ENCODE data around the gene TANGO6.

Gene TANGO6

DNA sequence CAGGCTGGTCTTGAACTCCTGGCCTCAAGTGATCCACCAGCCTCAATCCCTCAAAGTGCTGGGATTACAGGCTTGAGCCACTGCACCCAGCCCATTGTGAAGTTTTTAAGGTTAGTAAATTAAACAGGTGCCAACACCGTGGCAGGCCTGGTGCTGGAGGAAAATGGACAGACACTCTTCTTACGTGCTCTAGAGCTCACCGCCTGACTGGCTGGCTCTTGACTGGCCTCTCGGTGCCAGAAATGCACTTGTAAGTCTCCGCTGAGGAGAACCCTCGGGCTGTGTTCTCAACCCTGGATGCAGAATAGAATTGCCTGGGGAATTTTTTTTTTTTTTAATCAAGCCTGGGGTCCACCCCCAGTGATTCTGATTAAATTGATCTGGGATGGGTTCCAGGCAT lies 251.9 kb downstream of the TANGO6 start:
- H3K36me3 Mint-ChIP-seq (ENCODE audit: low read depth): no peaks in the 10 kb centered on the region
- no peak for DNase-seq (ENCODE audit: low spot score)
- H3K9me3 Mint-ChIP-seq: no peaks in the 10 kb centered on the region
- peaks cover 10% of the 10 kb centered on the region for H3K27me3 Mint-ChIP-seq (ENCODE audit: low read depth)
- no peak overlapping the region for H3K27ac Mint-ChIP-seq
- no peak overlapping the region for H3K4me3 Mint-ChIP-seq
- H3K4me1 Mint-ChIP-seq (ENCODE audit: low read depth): peaks cover 5% of the 10 kb centered on the region

GRCh38 chr16:69100071-69100691 lies 256.9 kb downstream of the TANGO6 start:
- H3K27ac Mint-ChIP-seq: no peak overlapping the region
- no peaks in the 10 kb centered on the region for H3K9me3 Mint-ChIP-seq
- no peaks in the 10 kb centered on the region for H3K36me3 Mint-ChIP-seq (ENCODE audit: low read depth)
- no peak for DNase-seq (ENCODE audit: low spot score)
- H3K4me1 Mint-ChIP-seq (ENCODE audit: low read depth): peaks cover under 1% of the 10 kb centered on the region
- H3K4me3 Mint-ChIP-seq: no peak overlapping the region
- peaks cover 16% of the 10 kb centered on the region for H3K27me3 Mint-ChIP-seq (ENCODE audit: low read depth)

- Mint-ChIP-seq H3K4me3 (peak within 1 kb of the TSS; percentile 86), H3K4me1 (ENCODE audit: low read depth) (peaks cover 10% of the 10 kb centered on the region), H3K27me3 (ENCODE audit: low read depth) (peaks cover 35% of the 10 kb centered on the region), H3K36me3 (ENCODE audit: low read depth) (peaks cover 2% of the 10 kb centered on the region), H3K27ac (no peak within 1 kb of the TSS), H3K9me3 (no peaks in the 10 kb centered on the region)
- peak; percentile 39 for DNase-seq (ENCODE audit: low spot score)
These were observed 262.4 kb downstream of the TANGO6 start, which contains the start of gene HAS3 for GRCh38 chr16:69105501-69106361. TSS of gene HAS3 (plus strand) at chr16:69105653. CDS start at chr16:69109396, 3,743 bp downstream.

DNA sequence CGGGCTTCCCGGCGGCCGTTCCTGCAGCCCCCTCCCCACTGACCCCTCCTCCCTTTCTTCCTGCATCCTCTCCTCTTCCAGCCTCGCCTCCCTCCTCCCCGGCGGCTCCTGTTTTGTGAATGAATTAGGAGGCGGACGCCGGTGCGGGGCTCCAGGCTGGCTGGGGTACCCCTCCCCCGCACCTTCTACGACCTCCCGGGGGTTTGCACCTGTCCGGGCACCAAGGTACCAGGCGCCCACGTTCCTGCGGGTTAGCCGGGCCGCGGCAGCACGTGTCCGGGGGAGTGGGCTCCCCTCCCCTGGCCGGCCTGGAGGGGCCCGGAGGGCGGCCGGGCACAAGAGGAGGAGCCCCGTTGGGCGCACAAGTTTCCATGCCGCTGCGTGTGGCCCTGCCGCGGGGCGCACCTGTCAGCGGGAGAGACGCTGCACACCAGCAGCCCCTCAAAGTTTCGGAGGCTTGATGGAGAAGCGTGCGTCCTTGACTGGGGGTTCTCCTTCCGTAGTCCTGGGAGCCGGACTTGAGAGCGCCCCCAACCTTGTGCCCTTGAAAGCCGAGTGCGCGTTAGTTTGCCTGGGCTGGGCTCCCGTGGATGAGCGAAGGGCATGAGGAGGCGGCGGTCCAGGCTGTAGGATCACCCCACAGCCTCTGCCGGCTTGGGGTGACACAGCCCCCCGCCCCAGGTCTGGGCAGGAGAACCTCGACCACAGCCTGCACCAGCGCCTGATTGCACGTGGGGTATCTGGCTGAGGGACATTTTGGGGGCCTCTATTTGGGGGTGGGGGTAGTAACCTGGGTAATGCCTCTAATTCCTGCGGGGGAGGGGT lies 263.4 kb downstream of the TANGO6 start:
- Mint-ChIP-seq H3K4me3 (peak overlapping the region; percentile 64), H3K27me3 (ENCODE audit: low read depth) (peaks cover 35% of the 10 kb centered on the region), H3K4me1 (ENCODE audit: low read depth) (peaks cover 10% of the 10 kb centered on the region), H3K36me3 (ENCODE audit: low read depth) (peaks cover 2% of the 10 kb centered on the region), H3K27ac (no peak overlapping the region), H3K9me3 (no peaks in the 10 kb centered on the region)
- no peak for DNase-seq (ENCODE audit: low spot score)

DNA sequence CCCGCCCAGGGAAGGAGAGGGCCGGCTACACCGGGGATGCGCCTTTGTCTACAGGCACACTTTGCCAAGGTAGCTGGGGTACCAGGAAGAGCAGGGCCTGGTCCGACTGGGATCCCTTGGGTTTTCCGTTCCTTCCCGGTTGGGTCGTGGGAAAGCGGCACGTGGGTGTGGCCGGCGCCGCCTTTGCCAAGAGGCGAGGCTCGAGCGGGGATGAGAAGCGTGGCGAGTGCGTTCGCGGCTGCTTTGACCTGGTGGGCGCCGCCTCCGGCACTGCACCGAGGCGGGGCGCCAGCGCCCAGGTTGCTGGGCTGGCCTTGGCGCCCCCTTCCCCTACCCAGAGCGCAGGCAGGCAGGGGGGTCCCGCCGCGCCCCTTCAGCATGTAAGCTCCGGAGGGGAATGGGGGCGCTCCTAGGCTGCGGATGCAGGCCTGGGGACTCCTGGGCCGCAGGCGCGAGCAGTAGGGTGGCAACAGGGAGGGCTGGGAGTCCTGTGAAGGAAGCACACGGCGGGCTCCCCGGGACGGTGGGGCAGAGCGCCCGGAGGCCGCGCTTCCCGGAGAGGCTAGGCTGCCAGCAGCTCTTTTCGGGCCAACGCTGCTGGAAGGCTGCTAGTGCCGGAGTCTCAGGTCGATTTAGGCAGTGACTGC lies 264.1 kb downstream of the TANGO6 start:
- DNase-seq (ENCODE audit: low spot score): no peak
- peaks cover 2% of the 10 kb centered on the region for H3K36me3 Mint-ChIP-seq (ENCODE audit: low read depth)

DNA sequence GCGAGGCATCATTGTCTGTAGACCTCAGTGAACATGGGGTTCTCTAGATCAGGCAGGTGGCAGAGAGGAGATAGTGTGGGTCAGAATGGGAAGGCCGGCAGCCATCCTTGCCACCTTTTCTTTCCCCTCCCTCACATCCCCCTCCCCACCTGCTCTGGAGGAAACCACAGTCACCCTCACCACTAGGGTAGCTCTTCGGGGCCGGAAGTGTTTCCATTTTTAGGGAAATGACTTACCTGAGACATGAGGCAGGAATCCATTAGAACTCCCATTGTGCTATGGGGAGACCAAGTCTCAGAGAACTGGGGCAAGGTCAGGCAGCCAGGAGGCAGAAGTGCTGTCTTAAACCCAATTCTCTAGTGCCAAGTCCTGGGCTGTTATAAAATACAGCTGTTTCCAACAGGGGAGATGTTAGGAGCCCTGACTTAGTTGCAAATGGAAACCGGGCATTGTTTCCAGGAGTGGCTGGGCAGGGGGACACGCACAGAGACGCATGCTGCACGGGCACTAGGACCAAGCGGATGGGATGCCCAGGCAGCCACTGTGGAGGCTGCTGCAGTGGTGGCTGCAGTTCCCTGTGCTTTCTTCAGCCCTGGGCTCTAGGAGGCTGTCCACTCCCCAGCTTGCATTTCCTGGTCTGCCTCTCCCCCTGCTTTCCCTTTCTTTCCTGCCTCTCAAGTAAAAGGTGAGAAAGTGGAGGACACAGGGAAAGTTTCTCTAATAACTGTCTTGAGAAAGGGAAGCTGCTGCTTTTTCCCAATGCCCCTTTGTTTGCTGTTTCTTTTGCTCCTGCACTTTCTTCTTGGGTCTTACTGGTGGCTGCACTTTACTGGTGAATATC lies 265.0 kb downstream of the TANGO6 start:
- peaks cover 10% of the 10 kb centered on the region for H3K4me1 Mint-ChIP-seq (ENCODE audit: low read depth)
- no peak for DNase-seq (ENCODE audit: low spot score)
- H3K9me3 Mint-ChIP-seq: no peaks in the 10 kb centered on the region
- peaks cover 26% of the 10 kb centered on the region for H3K27me3 Mint-ChIP-seq (ENCODE audit: low read depth)
- no peak overlapping the region for H3K4me3 Mint-ChIP-seq
- H3K27ac Mint-ChIP-seq: no peak overlapping the region
- peaks cover 2% of the 10 kb centered on the region for H3K36me3 Mint-ChIP-seq (ENCODE audit: low read depth)

More for the DNA sequence above, 264.1 kb downstream of the TANGO6 start:
- Mint-ChIP-seq H3K9me3 (no peaks in the 10 kb centered on the region), H3K27me3 (ENCODE audit: low read depth) (peaks cover 32% of the 10 kb centered on the region), H3K4me3 (peak overlapping the region; percentile 64), H3K4me1 (ENCODE audit: low read depth) (peaks cover 10% of the 10 kb centered on the region), H3K27ac (no peak overlapping the region)

GRCh38 chr16:69108905-69109252 lies 265.5 kb downstream of the TANGO6 start:
- Mint-ChIP-seq H3K4me3 (no peak overlapping the region), H3K27ac (no peak overlapping the region)

GRCh38 chr16:69109486-69110270 lies 266.3 kb downstream of the TANGO6 start:
- H3K4me3 Mint-ChIP-seq: no peak overlapping the region
- H3K27me3 Mint-ChIP-seq (ENCODE audit: low read depth): peaks cover 24% of the 10 kb centered on the region
- peaks cover 2% of the 10 kb centered on the region for H3K36me3 Mint-ChIP-seq (ENCODE audit: low read depth)
- DNase-seq (ENCODE audit: low spot score): no peak
- no peaks in the 10 kb centered on the region for H3K9me3 Mint-ChIP-seq
- H3K27ac Mint-ChIP-seq: no peak overlapping the region
- H3K4me1 Mint-ChIP-seq (ENCODE audit: low read depth): peaks cover 10% of the 10 kb centered on the region

More at GRCh38 chr16:69108905-69109252, 265.5 kb downstream of the TANGO6 start:
- DNase-seq (ENCODE audit: low spot score): no peak
- Mint-ChIP-seq H3K27me3 (ENCODE audit: low read depth) (peaks cover 26% of the 10 kb centered on the region), H3K36me3 (ENCODE audit: low read depth) (peaks cover 2% of the 10 kb centered on the region), H3K4me1 (ENCODE audit: low read depth) (peaks cover 10% of the 10 kb centered on the region), H3K9me3 (no peaks in the 10 kb centered on the region)

DNA sequence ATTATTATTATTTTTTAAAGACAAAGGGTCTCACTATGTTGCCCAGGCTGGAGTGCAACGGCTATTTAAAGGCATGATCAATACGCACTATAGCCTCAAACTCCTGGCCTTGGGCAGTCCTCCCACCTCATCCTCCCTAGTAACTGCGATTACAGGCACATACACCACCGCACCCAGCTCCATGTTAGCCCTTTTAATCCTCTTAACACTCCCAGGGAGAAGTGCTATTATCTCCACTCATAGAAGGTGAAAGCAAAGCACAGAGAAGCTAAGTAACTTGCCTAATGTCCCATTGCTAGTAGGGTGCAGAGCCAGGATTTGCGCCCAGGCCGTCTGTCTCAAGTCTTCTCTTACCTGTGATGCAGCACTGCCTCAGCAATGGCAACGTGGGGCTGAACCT lies 267.1 kb downstream of the TANGO6 start:
- Mint-ChIP-seq H3K27ac (no peak overlapping the region), H3K27me3 (ENCODE audit: low read depth) (peaks cover 19% of the 10 kb centered on the region), H3K4me3 (no peak overlapping the region), H3K36me3 (ENCODE audit: low read depth) (peaks cover 2% of the 10 kb centered on the region), H3K9me3 (no peaks in the 10 kb centered on the region), H3K4me1 (ENCODE audit: low read depth) (peaks cover 7% of the 10 kb centered on the region)
- DNase-seq (ENCODE audit: low spot score): no peak

DNA sequence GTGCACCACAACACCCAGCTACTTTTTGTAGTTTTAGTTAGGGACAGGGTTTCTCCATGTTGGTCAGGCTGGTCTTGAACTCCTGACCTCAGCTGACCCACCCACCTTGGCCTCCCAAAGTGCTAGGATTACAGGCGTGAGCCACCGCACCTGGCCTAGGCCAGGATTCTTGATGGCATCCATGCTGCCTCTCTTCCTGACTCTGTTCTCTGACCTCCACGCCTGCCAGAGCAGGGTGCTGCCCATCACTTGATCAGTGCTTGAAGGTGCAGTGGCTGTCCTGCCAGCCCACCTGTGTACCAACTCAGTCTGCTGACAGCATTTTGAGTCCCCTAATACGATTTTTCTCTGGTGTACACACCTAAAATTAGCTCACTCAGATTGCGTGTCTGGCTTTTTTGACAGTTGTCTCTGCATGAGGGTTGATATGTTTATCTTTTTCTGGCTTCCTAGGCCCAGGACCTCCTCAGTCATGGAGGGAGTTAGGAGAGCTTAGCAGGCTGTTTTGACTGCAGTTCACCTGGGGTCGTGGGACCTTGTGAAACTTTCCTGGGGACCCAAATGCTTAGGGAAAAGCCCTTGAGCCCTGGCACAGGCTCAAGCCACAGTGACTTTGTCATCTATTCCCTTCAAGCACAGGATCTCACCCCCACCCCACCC lies 268.0 kb downstream of the TANGO6 start:
- peaks cover 5% of the 10 kb centered on the region for H3K4me1 Mint-ChIP-seq (ENCODE audit: low read depth)
- H3K27me3 Mint-ChIP-seq (ENCODE audit: low read depth): peaks cover 15% of the 10 kb centered on the region
- no peak overlapping the region for H3K27ac Mint-ChIP-seq
- H3K36me3 Mint-ChIP-seq (ENCODE audit: low read depth): peaks cover 2% of the 10 kb centered on the region
- no peak overlapping the region for H3K4me3 Mint-ChIP-seq
- no peaks in the 10 kb centered on the region for H3K9me3 Mint-ChIP-seq
- no peak for DNase-seq (ENCODE audit: low spot score)

DNA sequence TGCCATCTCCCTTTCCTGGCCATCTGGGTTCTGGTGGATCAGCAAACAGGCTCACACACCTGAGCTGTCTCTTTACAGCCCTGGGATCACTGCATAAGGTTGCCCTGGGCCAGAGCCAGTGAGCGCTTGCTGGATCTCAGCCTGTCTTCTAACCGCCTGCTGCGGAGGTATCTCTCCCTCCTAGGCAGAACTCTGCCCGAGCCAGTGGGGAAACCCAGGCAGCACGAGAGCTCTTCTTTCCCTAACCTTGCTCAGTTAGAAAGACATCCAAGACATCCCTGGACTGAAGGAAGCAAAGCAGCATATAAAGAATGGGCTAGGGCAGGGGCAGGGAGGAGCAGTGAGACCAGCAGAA lies 268.5 kb downstream of the TANGO6 start:
- no peak overlapping the region for H3K27ac Mint-ChIP-seq
- no peak for DNase-seq (ENCODE audit: low spot score)

More for the DNA sequence above, 268.5 kb downstream of the TANGO6 start:
- Mint-ChIP-seq H3K27me3 (ENCODE audit: low read depth) (peaks cover 13% of the 10 kb centered on the region), H3K9me3 (no peaks in the 10 kb centered on the region), H3K4me1 (ENCODE audit: low read depth) (peaks cover 3% of the 10 kb centered on the region), H3K4me3 (no peak overlapping the region), H3K36me3 (ENCODE audit: low read depth) (peaks cover 2% of the 10 kb centered on the region)

Measured in T-helper 2 cell treated with Interferon-gamma antibody and Interleukin-4, amounts not matched to agents 5 μg/mL and 100 μg/mL, for 36 hours (primary cell).